Trophoblast cell (in vitro differentiated cells and primary cell): ENCODE results near the gene DMXL1.

Experiments used
- DNase-seq, 2 donors: peaks; one replicate each; pipeline ENCODE4 v3.0.0-alpha.2; 2016
- H2AFZ ChIP-seq: 2 replicates; pipeline ENCODE4 v1.6.1; 2013; ENCODE audit warnings: low read length, moderate library complexity, mild to moderate bottlenecking; ENCODE audit not compliant: insufficient read depth, poor library complexity
- H2AK5ac ChIP-seq: 2 replicates; pipeline ENCODE4 v1.6.1; 2013; ENCODE audit warnings: mild to moderate bottlenecking, low read length
- H2BK120ac ChIP-seq: 2 replicates; pipeline ENCODE4 v1.6.1; 2013; ENCODE audit warnings: low read length, mild to moderate bottlenecking, moderate library complexity; ENCODE audit not compliant: insufficient read depth, poor library complexity
- H2BK12ac ChIP-seq: 2 replicates; pipeline ENCODE4 v1.6.1; 2013; ENCODE audit warnings: mild to moderate bottlenecking, low read length, moderate library complexity
- H2BK5ac ChIP-seq: 2 replicates; pipeline ENCODE4 v1.6.1; 2013; ENCODE audit warnings: low read length, low read depth, moderate library complexity, mild to moderate bottlenecking; ENCODE audit not compliant: poor library complexity
- H3K14ac ChIP-seq: 2 replicates; pipeline ENCODE4 v1.6.1; 2013; ENCODE audit warnings: mild to moderate bottlenecking, low read length
- H3K18ac ChIP-seq: 2 replicates; pipeline ENCODE4 v1.6.1; 2013; ENCODE audit warnings: mild to moderate bottlenecking, low read length
- H3K23ac ChIP-seq: 2 replicates; pipeline ENCODE4 v1.6.1; 2013; ENCODE audit warnings: low read length
- H3K27ac ChIP-seq: 2 replicates; pipeline ENCODE4 v1.5.1; 2013; ENCODE audit warnings: low read depth, mild to moderate bottlenecking, inconsistent platforms, low read length, moderate library complexity
- H3K27me3 ChIP-seq: 2 replicates; pipeline ENCODE4 v1.6.1; 2013; ENCODE audit warnings: inconsistent platforms, mild to moderate bottlenecking, low read length, moderate library complexity; ENCODE audit not compliant: insufficient read depth
- H3K36me3 ChIP-seq, 2 experiments: 1 replicate in 1 of 2; 2 replicates in 1 of 2; pipeline ENCODE4 v1.6.1; 2013; ENCODE audit warnings: low read length in 2 of 2, mild to moderate bottlenecking in 2 of 2, moderate library complexity in 1 of 2; ENCODE audit not compliant: insufficient read depth in 2 of 2, control insufficient read depth in 1 of 2
- H3K4ac ChIP-seq: 2 replicates; pipeline ENCODE4 v1.6.1; 2013; ENCODE audit warnings: low read depth, mild to moderate bottlenecking, low read length, moderate library complexity
- H3K4me1 ChIP-seq, 2 experiments: 1 replicate in 1 of 2; 2 replicates in 1 of 2; pipeline ENCODE4 v1.6.1; 2013; ENCODE audit warnings: low read length in 2 of 2, mild to moderate bottlenecking in 2 of 2, moderate library complexity in 1 of 2; ENCODE audit not compliant: insufficient read depth in 2 of 2, control insufficient read depth in 1 of 2
- H3K4me2 ChIP-seq: 2 replicates; pipeline ENCODE4 v1.6.1; 2013; ENCODE audit warnings: inconsistent platforms, mild to moderate bottlenecking, low read length, moderate library complexity
- H3K4me3 ChIP-seq: 2 replicates; pipeline ENCODE4 v1.5.1; 2013; ENCODE audit warnings: mild to moderate bottlenecking, low read depth, low read length, inconsistent platforms
- H3K79me1 ChIP-seq: one replicate; pipeline ENCODE4 v1.6.1; 2013; ENCODE audit warnings: low read length
- H3K79me2 ChIP-seq: 2 replicates; pipeline ENCODE4 v1.6.1; 2013; ENCODE audit warnings: low read length, mild to moderate bottlenecking; ENCODE audit not compliant: control insufficient read depth, insufficient read depth, poor library complexity
- H3K9ac ChIP-seq: 2 replicates; pipeline ENCODE4 v1.6.1; 2013; ENCODE audit warnings: mild to moderate bottlenecking, low read length
- H3K9me3 ChIP-seq: 2 replicates; pipeline ENCODE4 v1.6.1; 2013; ENCODE audit warnings: low read depth, mild to moderate bottlenecking, control low read depth, inconsistent platforms, low read length; ENCODE audit not compliant: insufficient read depth
- H4K12ac ChIP-seq: 2 replicates; pipeline ENCODE4 v1.6.1; 2013; ENCODE audit warnings: low read depth, mild to moderate bottlenecking, low read length, moderate library complexity
- H4K8ac ChIP-seq: 2 replicates; pipeline ENCODE4 v1.6.1; 2013; ENCODE audit warnings: low read depth, mild to moderate bottlenecking, low read length, moderate library complexity
- H4K91ac ChIP-seq: one replicate; pipeline ENCODE4 v1.6.1; 2013; ENCODE audit warnings: low read depth, mild to moderate bottlenecking, low read length, moderate library complexity
- WGBS: extraction: QIAGEN DNeasy Blood & Tissue Kit; methylation state at CpG from one replicate; pipeline ENCODE4 v1.1.7; 2013; ENCODE audit warnings: missing lambda C conversion rate; ENCODE audit not compliant: insufficient read length, insufficient coverage; ENCODE audit errors: extremely low coverage; 5-methylcytosine and 5-hydroxymethylcytosine counted together

DMXL1 gene

DNA sequence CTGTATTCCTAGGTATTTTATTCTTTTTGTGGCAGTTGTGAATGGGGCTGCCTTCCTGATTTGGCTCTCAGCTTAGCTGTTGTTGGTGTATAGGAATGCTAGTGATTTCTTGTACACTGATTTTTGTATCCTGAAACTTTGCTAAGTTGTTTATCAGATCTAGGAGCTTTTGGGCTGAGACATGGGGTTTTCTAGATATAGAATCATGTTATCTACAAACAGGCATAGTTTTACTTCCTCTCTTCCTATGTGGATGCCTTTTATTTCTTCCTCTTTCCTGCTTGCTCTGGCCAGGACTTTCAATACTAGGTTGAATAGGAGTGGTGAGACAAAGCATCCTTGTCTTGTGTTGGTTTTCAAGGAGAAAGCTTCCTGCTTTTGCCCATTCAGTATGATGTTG, 129.9 kb downstream of the DMXL1 start:
- Histone ChIP-seq H3K18ac (no peak overlapping the region), H3K9me3 (no peaks in the 10 kb centered on the region), H3K27ac (no peak overlapping the region)

DNA sequence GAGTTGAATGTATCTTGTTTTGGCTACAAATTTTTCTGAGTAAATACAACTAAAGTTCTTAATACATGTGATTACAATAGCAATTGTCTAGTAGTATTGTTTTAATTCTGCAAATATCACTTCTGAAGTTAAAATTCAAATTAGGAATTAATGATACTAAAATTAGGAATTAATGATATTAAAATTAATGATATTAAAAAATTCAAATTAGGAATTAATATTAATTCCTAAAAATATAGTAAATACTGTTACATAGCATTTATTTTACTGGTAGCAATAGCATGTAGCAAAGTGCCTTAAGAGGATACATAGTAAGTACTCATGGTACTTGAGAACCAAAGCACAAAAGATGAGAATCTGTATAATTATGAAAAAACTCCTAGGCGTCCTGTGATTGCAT, 136.2 kb downstream of the DMXL1 start:
- Histone ChIP-seq H3K79me1 (no peaks in the 10 kb centered on the region), H2BK120ac (no peak overlapping the region), H2AFZ (no peak overlapping the region), H3K79me2 (no peaks in the 10 kb centered on the region), H3K9ac (no peak overlapping the region), H4K91ac (no peak overlapping the region), H3K9me3 (no peaks in the 10 kb centered on the region), H3K27ac (no peak overlapping the region), H3K23ac (no peak overlapping the region), H4K8ac (no peak overlapping the region), H3K14ac (no peak overlapping the region), H2AK5ac (no peak overlapping the region), H2BK12ac (no peak overlapping the region), H3K4ac (no peak overlapping the region), H4K12ac (no peak overlapping the region), H3K4me2 (no peak overlapping the region), H2BK5ac (no peak overlapping the region), H3K27me3 (no peaks in the 10 kb centered on the region), H3K18ac (no peak overlapping the region), H3K4me1 (no peaks in the 10 kb centered on the region), H3K4me3 (no peak overlapping the region), H3K36me3 (peaks cover 0 to 2% of the 10 kb centered on the region in 2 experiments)
- no CpG with 5 or more reads among the region's 1 CpG for WGBS
- no peak for DNase-seq

More for the DNA sequence above, 129.9 kb downstream of the DMXL1 start:
- no peak overlapping the region for H3K9ac ChIP-seq
- H2BK120ac ChIP-seq: no peak overlapping the region
- H2AFZ ChIP-seq: no peak overlapping the region
- no peak overlapping the region for H3K23ac ChIP-seq
- H3K36me3 ChIP-seq: peaks cover 3 to 5% of the 10 kb centered on the region in 2 experiments
- H3K27me3 ChIP-seq: no peaks in the 10 kb centered on the region
- H4K8ac ChIP-seq: no peak overlapping the region
- H3K4me3 ChIP-seq: no peak overlapping the region
- no peak overlapping the region for H4K91ac ChIP-seq
- DNase-seq: no peak
- H3K4me2 ChIP-seq: no peak overlapping the region
- no peak overlapping the region for H4K12ac ChIP-seq
- H3K14ac ChIP-seq: no peak overlapping the region
- no peak overlapping the region for H2AK5ac ChIP-seq
- H2BK5ac ChIP-seq: no peak overlapping the region
- H3K79me1 ChIP-seq: no peaks in the 10 kb centered on the region
- H3K79me2 ChIP-seq: no peaks in the 10 kb centered on the region
- H3K4me1 ChIP-seq: no peaks in the 10 kb centered on the region
- no peak overlapping the region for H3K4ac ChIP-seq
- H2BK12ac ChIP-seq: no peak overlapping the region

DNA sequence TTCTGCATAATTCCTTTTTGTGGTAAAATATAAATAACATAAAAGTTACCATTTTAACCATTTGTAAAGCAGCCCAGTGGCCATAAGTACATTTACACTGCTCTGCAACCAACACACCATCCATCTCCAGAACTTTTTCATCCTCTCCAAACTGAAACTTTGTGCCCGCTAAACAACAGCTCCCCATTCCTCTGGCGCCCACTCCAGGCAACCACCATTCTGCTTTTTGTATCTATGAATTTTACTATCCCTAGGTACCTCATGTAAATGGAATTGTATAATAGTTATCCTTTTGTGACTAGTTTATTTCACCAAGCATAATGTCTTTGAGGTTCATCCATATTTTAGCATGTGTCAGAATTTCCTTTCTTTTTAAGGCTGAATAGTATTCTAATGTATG, 141.1 kb downstream of the DMXL1 start:
- no peak overlapping the region for H2AK5ac ChIP-seq
- no peak overlapping the region for H3K14ac ChIP-seq
- no peaks in the 10 kb centered on the region for H3K4me1 ChIP-seq
- no peak overlapping the region for H2BK5ac ChIP-seq
- no peak overlapping the region for H2BK12ac ChIP-seq
- H3K27ac ChIP-seq: no peak overlapping the region
- no peak overlapping the region for H3K23ac ChIP-seq
- no peaks in the 10 kb centered on the region for H3K79me2 ChIP-seq
- no peak overlapping the region for H3K9ac ChIP-seq
- no peak overlapping the region for H3K4ac ChIP-seq
- no peaks in the 10 kb centered on the region for H3K79me1 ChIP-seq
- H2BK120ac ChIP-seq: no peak overlapping the region
- H3K9me3 ChIP-seq: no peaks in the 10 kb centered on the region
- H3K27me3 ChIP-seq: no peaks in the 10 kb centered on the region
- H4K8ac ChIP-seq: no peak overlapping the region
- H4K91ac ChIP-seq: no peak overlapping the region
- DNase-seq: no peak
- H2AFZ ChIP-seq: no peak overlapping the region
- no CpG with 5 or more reads among the region's 2 CpGs for WGBS
- no peak overlapping the region for H3K4me3 ChIP-seq
- no peaks in the 10 kb centered on the region for H3K36me3 ChIP-seq
- no peak overlapping the region for H3K4me2 ChIP-seq
- no peak overlapping the region for H4K12ac ChIP-seq
- H3K18ac ChIP-seq: no peak overlapping the region

DNA sequence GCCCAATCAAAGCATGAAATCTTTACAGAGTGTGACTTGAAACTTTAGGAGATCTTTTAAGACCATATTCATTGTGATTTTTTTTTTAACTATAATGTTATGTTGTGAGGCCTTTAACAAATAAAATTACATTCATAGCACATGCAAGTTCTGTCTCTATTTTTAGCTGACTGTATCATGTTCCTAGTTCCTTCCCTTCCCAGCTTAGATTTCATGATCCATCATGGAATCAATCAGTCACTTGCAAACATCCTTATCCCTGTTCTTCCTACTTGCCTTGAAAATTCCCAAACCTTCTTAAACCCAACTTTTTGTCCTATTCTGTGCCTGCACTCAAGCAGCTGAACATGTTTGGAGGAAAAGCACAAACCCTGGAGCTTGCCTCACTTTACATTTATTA, 141.8 kb downstream of the DMXL1 start:
- H2AFZ ChIP-seq: no peak overlapping the region
- no peak overlapping the region for H3K14ac ChIP-seq
- no peak overlapping the region for H2AK5ac ChIP-seq
- no peak overlapping the region for H3K4ac ChIP-seq
- no peaks in the 10 kb centered on the region for H3K36me3 ChIP-seq
- no peaks in the 10 kb centered on the region for H3K79me2 ChIP-seq
- no peak overlapping the region for H2BK120ac ChIP-seq
- DNase-seq: no peak
- no peak overlapping the region for H3K4me3 ChIP-seq
- H3K4me1 ChIP-seq: no peaks in the 10 kb centered on the region
- H4K91ac ChIP-seq: no peak overlapping the region
- H3K27me3 ChIP-seq: no peaks in the 10 kb centered on the region
- H4K8ac ChIP-seq: no peak overlapping the region
- no peaks in the 10 kb centered on the region for H3K9me3 ChIP-seq
- no peak overlapping the region for H2BK5ac ChIP-seq
- H3K18ac ChIP-seq: no peak overlapping the region
- no peak overlapping the region for H4K12ac ChIP-seq
- H2BK12ac ChIP-seq: no peak overlapping the region
- no peak overlapping the region for H3K23ac ChIP-seq
- no peak overlapping the region for H3K9ac ChIP-seq
- H3K4me2 ChIP-seq: no peak overlapping the region
- no peak overlapping the region for H3K27ac ChIP-seq
- H3K79me1 ChIP-seq: no peaks in the 10 kb centered on the region

DNA sequence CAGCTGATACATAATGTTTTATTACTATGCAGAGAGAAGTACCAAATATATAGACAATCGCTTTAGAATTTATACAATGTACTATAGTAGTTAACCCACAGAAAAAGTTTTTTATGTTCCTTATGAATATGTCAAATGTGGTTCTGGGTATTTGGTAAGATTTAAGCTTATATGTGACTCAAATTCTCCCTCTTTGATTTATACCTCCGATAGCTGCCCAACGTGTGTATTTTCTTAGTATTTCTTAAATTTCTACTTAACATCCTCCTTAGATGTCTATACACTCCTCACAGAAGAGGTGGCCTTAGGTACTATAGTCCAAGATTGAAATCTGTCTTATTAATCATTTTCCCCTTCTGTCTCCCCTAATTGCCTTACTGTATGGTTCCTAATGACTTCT, 146.3 kb downstream of the DMXL1 start:
- H3K79me1 ChIP-seq: no peaks in the 10 kb centered on the region
- H3K27me3 ChIP-seq: no peaks in the 10 kb centered on the region
- no peak overlapping the region for H4K91ac ChIP-seq
- DNase-seq: no peak
- no CpG with 5 or more reads among the region's 3 CpGs for WGBS
- H2BK120ac ChIP-seq: no peak overlapping the region
- H2AFZ ChIP-seq: no peak overlapping the region
- H3K4me1 ChIP-seq: no peaks in the 10 kb centered on the region
- no peak overlapping the region for H3K23ac ChIP-seq
- H3K4me2 ChIP-seq: no peak overlapping the region
- no peak overlapping the region for H3K27ac ChIP-seq
- H3K4ac ChIP-seq: no peak overlapping the region
- no peak overlapping the region for H3K18ac ChIP-seq
- H2BK5ac ChIP-seq: no peak overlapping the region
- H4K8ac ChIP-seq: no peak overlapping the region
- no peak overlapping the region for H2AK5ac ChIP-seq
- no peaks in the 10 kb centered on the region for H3K36me3 ChIP-seq
- no peak overlapping the region for H3K14ac ChIP-seq
- no peak overlapping the region for H2BK12ac ChIP-seq
- no peaks in the 10 kb centered on the region for H3K9me3 ChIP-seq
- H4K12ac ChIP-seq: no peak overlapping the region
- H3K9ac ChIP-seq: no peak overlapping the region
- H3K4me3 ChIP-seq: no peak overlapping the region
- no peaks in the 10 kb centered on the region for H3K79me2 ChIP-seq
